Measurements from ENCODE around the gene TEX35.

GRCh38 chr1:178571807-178572206 is 58.9 kb downstream of the TEX35 start:
- TF ChIP-seq CTCF (IDR thresholded peaks at IDR 0.05) (no peak), EP300 (IDR thresholded peaks at IDR 0.05) (no peak), POLR2AphosphoS5 (IDR thresholded peaks at IDR 0.05) (no peak)
